Fibroblast of lung (primary cell): ENCODE results near the gene TCTN1. TPM values are rescaled to one million over a fixed set of nuclear protein-coding genes. Genes with fewer than 3 reads are reported as not detected.

ENCODE experiments used
- DNase-seq, 2 donors: peaks; one replicate each; pipeline versions ENCODE4 v3.0.0 to v3.0.0-alpha.2; 2010; ENCODE audit warnings: low read depth in 2 of 2
- H2AFZ ChIP-seq: 2 replicates; pipeline ENCODE4 v1.5.1; 2012; ENCODE audit warnings: low read length, control low read depth, inconsistent platforms
- H3K27ac ChIP-seq: 2 replicates; pipeline ENCODE4 v1.5.1; 2011; ENCODE audit warnings: low read length, control low read depth; ENCODE audit not compliant: insufficient read depth
- H3K27me3 ChIP-seq: 2 replicates; pipeline ENCODE4 v1.5.1; 2011; ENCODE audit warnings: mild to moderate bottlenecking, low read length; ENCODE audit not compliant: control insufficient read depth, insufficient read depth
- H3K36me3 ChIP-seq: 2 replicates; pipeline ENCODE4 v1.5.1; 2011; ENCODE audit warnings: low read length; ENCODE audit not compliant: control insufficient read depth, insufficient read depth
- H3K4me1 ChIP-seq: 2 replicates; pipeline ENCODE4 v1.5.1; 2011; ENCODE audit warnings: low read length; ENCODE audit not compliant: control insufficient read depth, insufficient read depth; ENCODE audit errors: extremely low read depth
- H3K4me2 ChIP-seq: 2 replicates; pipeline ENCODE4 v1.5.1; 2011; ENCODE audit warnings: low read length, control low read depth; ENCODE audit not compliant: insufficient read depth; ENCODE audit errors: extremely low read depth
- H3K4me3 ChIP-seq, 4 experiments: fragments of 200-600 bp in 1 of 4; sonication (generic) in 1 of 4; replicated peaks in 1 of 4; 2 replicates each; pipeline ENCODE4 v1.5.1; 2011 to 2016; ENCODE audit warnings: low read length in 4 of 4, low read depth in 3 of 4, mild to moderate bottlenecking in 3 of 4, control low read depth in 2 of 4, inconsistent platforms in 1 of 4, mixed read lengths in 1 of 4; ENCODE audit not compliant: insufficient read depth in 1 of 4; ENCODE audit errors: control extremely low read depth in 1 of 4
- H3K79me2 ChIP-seq: 2 replicates; pipeline ENCODE4 v1.5.1; 2012; ENCODE audit warnings: mild to moderate bottlenecking, low read length, inconsistent platforms; ENCODE audit not compliant: control insufficient read depth, insufficient read depth
- H3K9ac ChIP-seq: 2 replicates; pipeline ENCODE4 v1.5.1; 2011; ENCODE audit warnings: mild to moderate bottlenecking, low read length, control low read depth; ENCODE audit not compliant: insufficient read depth
- H3K9me3 ChIP-seq: 2 replicates; pipeline ENCODE4 v1.5.1; 2012; ENCODE audit warnings: low read depth, low read length; ENCODE audit not compliant: control insufficient read depth, insufficient read depth
- H4K20me1 ChIP-seq: 2 replicates; pipeline ENCODE4 v1.5.1; 2011; ENCODE audit warnings: low read length; ENCODE audit not compliant: control insufficient read depth, insufficient read depth; ENCODE audit errors: extremely low read depth
- EZH2 ChIP-seq: IDR thresholded peaks from 2 replicates; pipeline ENCODE4 v1.5.1; 2012; ENCODE audit warnings: low read length, control low read depth, mild to moderate bottlenecking; ENCODE audit errors: missing control alignments
- polyA minus RNA-seq: library from RNA; depleted of rRNA, polyadenylated mRNA; stranded (reverse); fragments of >200 nt; gene quantifications from 2 replicates; pipeline ENCODE4 v1.2.3, GENCODE V29; 2011; ENCODE audit warnings: low replicate concordance
- polyA plus RNA-seq, 2 donors: library from polyadenylated mRNA; depleted of rRNA in 1 of 2; stranded (reverse) in 1 of 2; unstranded in 1 of 2; fragments of >200 nt; gene quantifications; 2 replicates each; pipeline ENCODE4 v1.2.1, GENCODE V29; 2011 to 2012; ENCODE audit warnings: missing spikeins in 1 of 2
- total RNA-seq: library from RNA; depleted of rRNA; stranded (reverse); fragments of >200 nt; gene quantifications from 2 replicates; pipeline ENCODE4 v1.2.1, GENCODE V29; 2014
- TF ChIP-seq, protein P1 (sequence below), 2 donors: IDR thresholded peaks in 1 of 2; conservative IDR thresholded peaks in 1 of 2; 1 replicate in 1 of 2; 2 replicates in 1 of 2; pipeline ENCODE4 v1.5.1; 2011 to 2012; ENCODE audit warnings: low read length in 2 of 2, control low read depth in 1 of 2, inconsistent platforms in 1 of 2, low read depth in 1 of 2, mild to moderate bottlenecking in 1 of 2

TCTN1 gene
- total RNA-seq (24.9 and 27.4 TPM in 2 replicates), polyA plus RNA-seq (20.3 and 25.0 TPM in 2 replicates), polyA minus RNA-seq (10.3 and 29.6 TPM in 2 replicates)
- 20.8 and 24.8 TPM in 2 replicates for polyA plus RNA-seq (2012)

DNA sequence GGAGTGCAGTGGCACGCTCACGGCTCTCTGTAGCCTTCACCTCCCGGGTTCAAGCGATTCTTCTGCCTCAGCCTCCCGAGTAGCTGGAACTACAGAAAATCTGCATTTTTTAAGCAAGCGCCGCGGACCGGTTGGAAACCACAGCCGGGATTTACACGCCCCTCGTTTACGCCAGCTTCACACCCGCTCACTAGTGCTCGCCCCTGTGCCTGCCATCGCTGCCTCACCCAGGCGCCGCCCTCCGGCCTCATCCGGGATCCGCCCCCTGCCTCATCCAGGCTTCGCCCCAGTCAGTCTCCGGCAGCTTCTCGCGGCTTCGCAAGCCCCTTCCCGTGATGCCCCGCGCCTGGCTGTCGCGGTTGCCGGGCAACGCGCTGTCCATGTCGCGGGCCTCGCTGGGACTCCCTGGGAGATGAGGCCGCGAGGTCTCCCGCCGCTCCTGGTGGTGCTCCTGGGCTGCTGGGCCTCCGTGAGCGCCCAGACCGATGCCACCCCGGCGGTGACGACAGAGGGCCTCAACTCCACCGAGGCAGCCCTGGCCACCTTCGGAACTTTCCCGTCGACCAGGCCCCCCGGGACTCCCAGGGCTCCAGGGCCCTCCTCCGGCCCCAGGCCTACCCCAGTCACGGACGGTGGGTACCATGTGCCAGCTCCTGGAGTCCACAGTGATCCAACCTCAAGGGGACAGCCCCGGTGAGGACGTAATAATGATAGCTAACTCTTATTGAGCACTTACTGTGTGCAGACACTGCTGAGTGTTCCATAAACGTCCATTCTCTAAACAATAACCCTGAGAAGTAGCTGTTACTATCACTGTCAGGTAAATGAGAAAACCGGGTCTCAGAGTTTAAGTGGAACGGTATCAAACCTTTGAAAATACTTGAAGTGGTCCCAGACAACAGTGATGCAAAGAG is at the start of gene TCTN1:
TSS of gene TCTN1 (plus strand) at position 359 of the 914 bp plus-strand sequence. CDS start at position 413, 54 bp downstream.
- Histone ChIP-seq H3K36me3 (no peaks in the 10 kb centered on the region), H3K4me1 (no peaks in the 10 kb centered on the region), H3K4me3 (peak within 1 kb of the TSS; percentile 66 to 76 (median 75)), H3K79me2 (no peaks in the 10 kb centered on the region), H3K4me2 (peak within 1 kb of the TSS; percentile 96), H3K27ac (peak within 1 kb of the TSS; percentile 83), H3K9ac (peak within 1 kb of the TSS; percentile 84), H2AFZ (peak within 1 kb of the TSS; percentile 97), H3K27me3 (no peaks in the 10 kb centered on the region), H3K9me3 (no peaks in the 10 kb centered on the region), H4K20me1 (no peaks in the 10 kb centered on the region)
- no peak for TF ChIP-seq EZH2
- TF ChIP-seq, protein P1, sequence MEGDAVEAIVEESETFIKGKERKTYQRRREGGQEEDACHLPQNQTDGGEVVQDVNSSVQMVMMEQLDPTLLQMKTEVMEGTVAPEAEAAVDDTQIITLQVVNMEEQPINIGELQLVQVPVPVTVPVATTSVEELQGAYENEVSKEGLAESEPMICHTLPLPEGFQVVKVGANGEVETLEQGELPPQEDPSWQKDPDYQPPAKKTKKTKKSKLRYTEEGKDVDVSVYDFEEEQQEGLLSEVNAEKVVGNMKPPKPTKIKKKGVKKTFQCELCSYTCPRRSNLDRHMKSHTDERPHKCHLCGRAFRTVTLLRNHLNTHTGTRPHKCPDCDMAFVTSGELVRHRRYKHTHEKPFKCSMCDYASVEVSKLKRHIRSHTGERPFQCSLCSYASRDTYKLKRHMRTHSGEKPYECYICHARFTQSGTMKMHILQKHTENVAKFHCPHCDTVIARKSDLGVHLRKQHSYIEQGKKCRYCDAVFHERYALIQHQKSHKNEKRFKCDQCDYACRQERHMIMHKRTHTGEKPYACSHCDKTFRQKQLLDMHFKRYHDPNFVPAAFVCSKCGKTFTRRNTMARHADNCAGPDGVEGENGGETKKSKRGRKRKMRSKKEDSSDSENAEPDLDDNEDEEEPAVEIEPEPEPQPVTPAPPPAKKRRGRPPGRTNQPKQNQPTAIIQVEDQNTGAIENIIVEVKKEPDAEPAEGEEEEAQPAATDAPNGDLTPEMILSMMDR (conservative IDR thresholded peaks at IDR 0.05 in 1 of 2, IDR thresholded peaks at IDR 0.05 in 1 of 2; ENCODE audit: low read depth in 1 of 2, low read length in 2 of 2) = no peak
- peak; percentile 93 to 94 for DNase-seq

DNA sequence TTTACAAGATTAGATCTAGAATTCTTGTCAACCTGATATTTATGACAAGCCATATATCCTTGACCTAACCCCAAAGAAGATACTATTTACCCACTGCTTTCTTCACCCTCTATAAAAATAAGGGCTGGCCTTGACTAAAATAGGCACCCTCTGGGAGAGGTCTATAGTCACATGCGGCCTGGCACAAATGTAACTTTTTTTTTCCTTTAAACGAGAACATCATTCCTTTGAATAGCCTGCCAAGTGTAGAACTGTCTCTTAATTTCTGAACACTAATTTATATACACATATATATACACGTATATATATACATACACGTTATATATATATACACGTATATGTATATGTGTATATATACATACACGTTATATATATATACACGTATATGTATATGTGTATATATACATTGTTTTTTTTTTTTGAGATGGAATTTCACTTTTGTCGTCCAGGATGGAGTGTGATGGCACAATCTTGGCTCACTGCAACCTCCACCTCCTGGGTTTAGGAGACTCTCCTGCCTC is 49.4 kb upstream of the TCTN1 start:
- no peaks in the 10 kb centered on the region for H3K9me3 ChIP-seq
- DNase-seq = no peak
- no peak overlapping the region for H3K4me3 ChIP-seq
- no peak overlapping the region for H3K27ac ChIP-seq
- no peak overlapping the region for H3K4me2 ChIP-seq
- no peak overlapping the region for H3K9ac ChIP-seq
- peaks cover 6% of the 10 kb centered on the region for H3K4me1 ChIP-seq
- peaks cover 34% of the 10 kb centered on the region for H3K79me2 ChIP-seq
- H2AFZ ChIP-seq = no peak overlapping the region
- H4K20me1 ChIP-seq = no peaks in the 10 kb centered on the region
- no peaks in the 10 kb centered on the region for H3K27me3 ChIP-seq
- TF ChIP-seq, protein P1 (conservative IDR thresholded peaks at IDR 0.05 in 1 of 2, IDR thresholded peaks at IDR 0.05 in 1 of 2; ENCODE audit: low read depth in 1 of 2, low read length in 2 of 2) = no peak
- no peak for TF ChIP-seq EZH2
- H3K36me3 ChIP-seq = no peaks in the 10 kb centered on the region
